ENCODE measurements around the gene HIPK2.

- TF ChIP-seq GATA2 (IDR thresholded peaks at IDR 0.05; ENCODE audit: low read depth, low read length) (no peak), GATA3 (IDR thresholded peaks at IDR 0.05; ENCODE audit: low read depth, low read length) (no peak)
Measured at GRCh38 chr7:139697056-139697455, 80.7 kb downstream of the HIPK2 start.
